ENCODE data around the gene RNPEP. TPM values are rescaled to one million over a fixed set of nuclear protein-coding genes. Genes with fewer than 3 reads are reported as not detected.

RNPEP gene
- total and polyA plus RNA-seq, 2 of the 13 experiments (the other 11 are each of a cell fraction or from before 2014, with no cell fraction given) = 20.6 to 38.4 TPM

DNA sequence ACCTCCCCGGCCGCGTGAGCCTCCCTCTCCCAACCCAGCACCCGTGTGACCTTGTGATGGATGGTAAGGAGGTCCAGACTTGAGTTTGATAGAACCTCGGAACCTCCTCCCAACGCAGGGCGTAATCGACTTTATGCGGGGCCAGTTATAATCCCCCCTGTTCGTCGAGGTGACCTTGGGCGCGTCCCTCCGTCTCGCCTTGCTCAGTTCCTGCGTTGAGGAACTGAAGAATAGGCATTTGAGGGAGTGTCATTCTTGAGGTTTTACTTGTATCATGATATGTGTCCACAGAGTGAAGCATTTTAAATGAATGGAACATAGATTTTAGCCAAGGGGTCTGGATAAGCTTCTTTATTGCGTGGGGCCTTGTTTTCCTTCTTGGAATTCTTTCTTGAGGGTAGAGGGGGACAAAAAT is 26.7 kb upstream of the RNPEP start (continued):
- no peak for TF ChIP-seq ZNF318 (CRISPR knock-in tag; IDR thresholded peaks at IDR 0.05)
- TF ChIP-seq ZNF614 (CRISPR knock-in tag; IDR thresholded peaks at IDR 0.05; ENCODE audit: borderline replicate concordance) = no peak
- TF ChIP-seq SP1 (IDR thresholded peaks at IDR 0.05) = no peak
- TF ChIP-seq SP1 (CRISPR knock-in tag; IDR thresholded peaks at IDR 0.05) = no peak
- TF ChIP-seq KMT2A (CRISPR knock-in tag; IDR thresholded peaks at IDR 0.05) = 0 out of 2 replicates have a peak, but pooled peaks have one; percentile 35
- TF ChIP-seq FOXA3 (CRISPR knock-in tag; IDR thresholded peaks at IDR 0.05) = no peak
- no peak for TF ChIP-seq IRX3 (CRISPR knock-in tag; IDR thresholded peaks at IDR 0.05; ENCODE audit: borderline replicate concordance, low read depth)
- TF ChIP-seq, protein P1, sequence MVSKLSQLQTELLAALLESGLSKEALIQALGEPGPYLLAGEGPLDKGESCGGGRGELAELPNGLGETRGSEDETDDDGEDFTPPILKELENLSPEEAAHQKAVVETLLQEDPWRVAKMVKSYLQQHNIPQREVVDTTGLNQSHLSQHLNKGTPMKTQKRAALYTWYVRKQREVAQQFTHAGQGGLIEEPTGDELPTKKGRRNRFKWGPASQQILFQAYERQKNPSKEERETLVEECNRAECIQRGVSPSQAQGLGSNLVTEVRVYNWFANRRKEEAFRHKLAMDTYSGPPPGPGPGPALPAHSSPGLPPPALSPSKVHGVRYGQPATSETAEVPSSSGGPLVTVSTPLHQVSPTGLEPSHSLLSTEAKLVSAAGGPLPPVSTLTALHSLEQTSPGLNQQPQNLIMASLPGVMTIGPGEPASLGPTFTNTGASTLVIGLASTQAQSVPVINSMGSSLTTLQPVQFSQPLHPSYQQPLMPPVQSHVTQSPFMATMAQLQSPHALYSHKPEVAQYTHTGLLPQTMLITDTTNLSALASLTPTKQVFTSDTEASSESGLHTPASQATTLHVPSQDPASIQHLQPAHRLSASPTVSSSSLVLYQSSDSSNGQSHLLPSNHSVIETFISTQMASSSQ (IDR thresholded peaks at IDR 0.05; ENCODE audit: low read depth) = no peak
- TF ChIP-seq, protein P1 (CRISPR knock-in tag; IDR thresholded peaks at IDR 0.05; ENCODE audit: borderline replicate concordance) = no peak
- TF ChIP-seq HMG20A (CRISPR knock-in tag; IDR thresholded peaks at IDR 0.05; ENCODE audit: borderline replicate concordance) = no peak
- no peak for TF ChIP-seq DMTF1 (CRISPR knock-in tag; IDR thresholded peaks at IDR 0.05)
- no peak for TF ChIP-seq FOSL1 (CRISPR knock-in tag; IDR thresholded peaks at IDR 0.05; ENCODE audit: borderline replicate concordance)
- TF ChIP-seq, protein P2, sequence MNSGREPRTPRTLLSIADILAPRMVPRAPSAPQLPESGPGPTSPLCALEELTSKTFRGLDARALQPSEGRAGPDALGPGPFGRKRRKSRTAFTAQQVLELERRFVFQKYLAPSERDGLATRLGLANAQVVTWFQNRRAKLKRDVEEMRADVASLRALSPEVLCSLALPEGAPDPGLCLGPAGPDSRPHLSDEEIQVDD (CRISPR knock-in tag; IDR thresholded peaks at IDR 0.05; ENCODE audit: borderline replicate concordance) = 0 out of 2 replicates have a peak, but pooled peaks have one; percentile 46
- 0 out of 2 replicates have a peak, but pooled peaks have one; percentile 24 for TF ChIP-seq SMAD1 (CRISPR knock-in tag; IDR thresholded peaks at IDR 0.05; ENCODE audit: borderline replicate concordance, low read depth)
- TF ChIP-seq ASH2L (IDR thresholded peaks at IDR 0.05; ENCODE audit: insufficient read length, low read depth, low read length) = peak; percentile 14

All from HepG2 (cell line).